Adrenal gland (tissue), 5 donors: ENCODE data around the gene TPST1.

Source experiments
- CTCF ChIP-seq, 6 experiments: fragments of 450-650 bp in 4 of 6; fragments of 200-600 bp in 2 of 6; sonication (generic) in 1 of 6; IDR thresholded peaks; 1 replicate in 5 of 6; 2 replicates in 1 of 6; pipeline versions ENCODE4 v1.5.1 to v1.8.0; 2016 to 2021; ENCODE audit warnings: antibody characterized with exemption in 6 of 6, mild to moderate bottlenecking in 2 of 6, moderate library complexity in 1 of 6
- POLR2A ChIP-seq, 2 donors: fragments of 450-650 bp; IDR thresholded peaks; one replicate each; pipeline ENCODE4 v1.6.1; 2017; ENCODE audit warnings: antibody characterized with exemption in 2 of 2, mild to moderate bottlenecking in 2 of 2, moderate library complexity in 1 of 2
- donor health status: DM: no; HTN: no; CAD: no.

- TF ChIP-seq CTCF (IDR thresholded peaks at IDR 0.05) (no peak), POLR2A (IDR thresholded peaks at IDR 0.05) (no peak)
Measured at GRCh38 chr7:66189695-66190503, 15.2 kb upstream of the TPST1 start.
